Uterus (tissue), 4 donors: ENCODE results near the gene USP4. TPM values are rescaled to one million over a fixed set of nuclear protein-coding genes. Genes with fewer than 3 reads are reported as not detected.
"Not testable (repeated sequence)": the region's sequence is repeated elsewhere in the genome, so short reads cannot be mapped to it uniquely, and the experiment has no call there.

Experiments used
- DNase-seq, 2 donors: peaks; one replicate each; pipeline ENCODE4 v3.0.0-alpha.2; 2019 to 2020
- H3K27ac ChIP-seq, 2 donors: fragments of 200-600 bp; sonication (generic); 1 replicate in 1 of 2; 2 replicates in 1 of 2; pipeline ENCODE4 v1.5.1; 2016 to 2018
- H3K27me3 ChIP-seq, 2 donors: fragments of 200-600 bp; sonication (generic); one replicate each; pipeline ENCODE4 v1.5.1; 2018 to 2019; ENCODE audit warnings: control low read depth in 1 of 2
- H3K36me3 ChIP-seq, 2 donors: fragments of 200-600 bp; sonication (generic); one replicate each; pipeline ENCODE4 v1.5.1; 2019; ENCODE audit warnings: control low read depth in 1 of 2
- H3K4me1 ChIP-seq, 2 donors: fragments of 200-600 bp; sonication (generic); one replicate each; pipeline ENCODE4 v1.5.1; 2018 to 2019; ENCODE audit warnings: control low read depth in 1 of 2
- H3K4me3 ChIP-seq, 2 donors: fragments of 200-600 bp; sonication (generic); 1 replicate in 1 of 2; 2 replicates in 1 of 2; pipeline ENCODE4 v1.5.1; 2018 to 2019; ENCODE audit warnings: mild to moderate bottlenecking in 1 of 2
- H3K9me3 ChIP-seq, 2 donors: fragments of 200-600 bp; sonication (generic); one replicate each; pipeline ENCODE4 v1.5.1; 2019; ENCODE audit warnings: control low read depth in 1 of 2
- POLR2A ChIP-seq, 2 donors: fragments of 450-650 bp; IDR thresholded peaks; one replicate each; pipeline ENCODE4 v1.6.1; 2016; ENCODE audit warnings: antibody characterized with exemption in 2 of 2, mild to moderate bottlenecking in 1 of 2, moderate library complexity in 1 of 2
- intact Hi-C: fragments of 100-400 bp; cut with DNase I; formaldehyde crosslinking; loops from one replicate; pipeline ENCODE4 v1.15.1; 2023; ENCODE audit warnings: low total_unique reads
- microRNA-seq: library from miRNA; unstranded; fragments of <30 nt; microRNA quantifications from one replicate; pipeline ENCODE4, GENCODE V29; 2016; ENCODE audit warnings: borderline microRNAs expressed, borderline replicate concordance
- small RNA-seq: library from RNA; depleted of rRNA; stranded (forward); fragments of <200 nt; gene quantifications from one replicate; pipeline ENCODE3, GENCODE V24; 2016
- total RNA-seq, 4 donors: library from RNA; depleted of rRNA in 3 of 4; stranded (reverse); fragments of >200 nt in 3 of 4; gene quantifications; one replicate each; pipeline versions ENCODE4 v1.1.0 to v1.2.4, GENCODE V29; 2014 to 2023
- TF ChIP-seq, protein P1 (sequence below), 4 experiments: fragments of 200-600 bp in 2 of 4; fragments of 450-650 bp in 2 of 4; sonication (generic) in 2 of 4; IDR thresholded peaks; one replicate each; pipeline ENCODE4 v1.5.1; 2016 to 2019; ENCODE audit warnings: antibody characterized with exemption in 4 of 4, mild to moderate bottlenecking in 2 of 4, moderate library complexity in 1 of 4
- donor health status: DM: yes; HTN: yes; CAD: no.

USP4 gene
- total RNA-seq, 4 donors from 2014 or later, result 9.2 to 78.3 (median 28.8) TPM

DNA sequence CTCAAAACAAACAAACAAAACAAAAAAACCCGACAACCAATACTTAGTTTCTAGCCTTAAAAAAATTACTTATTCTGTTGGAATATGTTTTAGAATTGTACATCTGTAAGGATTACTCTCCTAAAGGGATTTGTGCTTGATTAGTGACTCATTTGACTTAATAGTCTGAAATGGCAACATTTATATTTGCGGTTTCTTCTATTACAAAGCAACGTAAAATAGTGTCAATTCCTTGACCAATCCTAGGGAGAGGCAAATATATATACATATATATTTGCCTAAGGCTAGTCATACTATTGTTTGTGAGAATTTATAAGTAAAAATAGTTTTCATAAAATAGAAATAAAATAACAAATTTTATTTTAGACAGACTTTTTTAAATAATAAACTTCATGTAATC, 102.5 kb downstream of the USP4 start:
- no peaks in the 10 kb centered on the region for H3K4me1 ChIP-seq
- DNase-seq, result no peak
- peak overlapping the region; percentile 74 to 88 for H3K27ac ChIP-seq
- no peaks in the 10 kb centered on the region for H3K27me3 ChIP-seq
- TF ChIP-seq, protein P1, sequence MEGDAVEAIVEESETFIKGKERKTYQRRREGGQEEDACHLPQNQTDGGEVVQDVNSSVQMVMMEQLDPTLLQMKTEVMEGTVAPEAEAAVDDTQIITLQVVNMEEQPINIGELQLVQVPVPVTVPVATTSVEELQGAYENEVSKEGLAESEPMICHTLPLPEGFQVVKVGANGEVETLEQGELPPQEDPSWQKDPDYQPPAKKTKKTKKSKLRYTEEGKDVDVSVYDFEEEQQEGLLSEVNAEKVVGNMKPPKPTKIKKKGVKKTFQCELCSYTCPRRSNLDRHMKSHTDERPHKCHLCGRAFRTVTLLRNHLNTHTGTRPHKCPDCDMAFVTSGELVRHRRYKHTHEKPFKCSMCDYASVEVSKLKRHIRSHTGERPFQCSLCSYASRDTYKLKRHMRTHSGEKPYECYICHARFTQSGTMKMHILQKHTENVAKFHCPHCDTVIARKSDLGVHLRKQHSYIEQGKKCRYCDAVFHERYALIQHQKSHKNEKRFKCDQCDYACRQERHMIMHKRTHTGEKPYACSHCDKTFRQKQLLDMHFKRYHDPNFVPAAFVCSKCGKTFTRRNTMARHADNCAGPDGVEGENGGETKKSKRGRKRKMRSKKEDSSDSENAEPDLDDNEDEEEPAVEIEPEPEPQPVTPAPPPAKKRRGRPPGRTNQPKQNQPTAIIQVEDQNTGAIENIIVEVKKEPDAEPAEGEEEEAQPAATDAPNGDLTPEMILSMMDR (IDR thresholded peaks at IDR 0.05), result no peak
- TF ChIP-seq POLR2A (IDR thresholded peaks at IDR 0.05), result no peak
- intact Hi-C loops, result no loop called here
- H3K9me3 ChIP-seq, result peaks cover 0 to 10% of the 10 kb centered on the region in 2 donors
- no peaks in the 10 kb centered on the region for H3K36me3 ChIP-seq
- H3K4me3 ChIP-seq, result no peak overlapping the region

GRCh38 chr3:49236226-49236625, 103.6 kb downstream of the USP4 start:
- no peak overlapping the region for H3K4me3 ChIP-seq
- peaks cover 0 to 10% of the 10 kb centered on the region in 2 donors for H3K9me3 ChIP-seq
- intact Hi-C loops, result no loop called here
- no peak for TF ChIP-seq POLR2A (IDR thresholded peaks at IDR 0.05)
- TF ChIP-seq, protein P1 (IDR thresholded peaks at IDR 0.05), result no peak
- DNase-seq, result no peak
- no peaks in the 10 kb centered on the region for H3K36me3 ChIP-seq
- H3K27me3 ChIP-seq, result no peaks in the 10 kb centered on the region
- H3K27ac ChIP-seq, result peak overlapping the region in 1 of 2 donors; percentile 74
- H3K4me1 ChIP-seq, result no peaks in the 10 kb centered on the region

- H3K9me3 ChIP-seq, result peaks cover 0 to 34% of the 10 kb centered on the region in 2 donors
- H3K4me3 ChIP-seq, DNase-seq, H3K36me3 ChIP-seq, H3K4me1 ChIP-seq, H3K27me3 ChIP-seq, H3K27ac ChIP-seq, intact Hi-C loops: not testable (repeated sequence)
Measured at GRCh38 chr3:49228817-49229216, 111.0 kb downstream of the USP4 start.

Small RNA genes lying within 50 kb of the gene (microRNA-seq; reads per million reads assigned to microRNA genes)
- not detected for gene MIR4271

Small RNA genes lying within 50 kb of the gene (small RNA-seq; reads per million reads assigned to genes)
- gene AC121247.2 (not detected), gene MIR4271 (not detected), gene RF00019 (not detected)

Other genes with a start within 250 kb of the USP4 start
- gene QRICH1, start 246.0 kb downstream of the USP4 start, total RNA-seq, result 100 to 1,000 TPM in 2 of 4 donors, 10 to 100 TPM in 2; 69.0 to 140 (median 104) TPM
- gene QARS1, start 235.3 kb downstream of the USP4 start, total RNA-seq, result 100 to 1,000 TPM; 124 to 280 (median 161) TPM
- 10 to 100 TPM; 21.5 to 66.6 (median 43.6) TPM for gene USP19, start 219.2 kb downstream of the USP4 start, total RNA-seq
- gene LAMB2, start 207.0 kb downstream of the USP4 start, total RNA-seq, result 100 to 1,000 TPM; 387 to 604 (median 509) TPM
- 10 to 100 TPM in 3 of 4 donors, 1 to 10 TPM in 1; 9.2 to 58.2 (median 31.3) TPM for gene CCDC71, start 173.7 kb downstream of the USP4 start, total RNA-seq
- 10 to 100 TPM in 3 of 4 donors, 1 to 10 TPM in 1; 7.7 to 67.6 (median 39.4) TPM for gene KLHDC8B, start 168.5 kb downstream of the USP4 start, total RNA-seq
- gene C3orf62, start 62.8 kb downstream of the USP4 start, total RNA-seq, result 1 to 10 TPM; 1.5 to 9.0 (median 4.9) TPM
- 100 to 1,000 TPM in 2 of 4 donors, 10 to 100 TPM in 2; 40.2 to 450 (median 81.2) TPM for gene GPX1, start 18.3 kb upstream of the USP4 start, total RNA-seq
- 100 to 1,000 TPM; 282 to 493 (median 419) TPM for gene RHOA, start 71.9 kb upstream of the USP4 start, total RNA-seq
- 10 to 100 TPM in 3 of 4 donors, 1 to 10 TPM in 1; 2.1 to 26.0 (median 18.7) TPM for gene TCTA, start 72.4 kb upstream of the USP4 start, total RNA-seq
- gene AMT, start 82.4 kb upstream of the USP4 start, total RNA-seq, result 10 to 100 TPM in 3 of 4 donors, 1 to 10 TPM in 1; 1.5 to 17.9 (median 14.0) TPM
- 10 to 100 TPM in 1 of 4 donors, 1 to 10 TPM in 3; 4.4 to 23.4 (median 6.8) TPM for gene NICN1, start 89.3 kb upstream of the USP4 start, total RNA-seq
- gene DAG1, start 130.2 kb upstream of the USP4 start, total RNA-seq, result 10 to 100 TPM; 34.3 to 76.4 (median 48.1) TPM
- under 1 TPM; 0.29 to 0.95 (median 0.60) TPM for gene BSN, start 214.4 kb upstream of the USP4 start, total RNA-seq